NCI-H82 treated with DMSO at 0.1 percent for 48 hours (cell line): ENCODE results near the gene EFTUD2.

Source experiments
- DNase-seq: peaks from one replicate; lab custom pipeline; 2025; ENCODE audit not compliant: unreplicated experiment; lab: John Stamatoyannopoulos, UW

The EFTUD2 gene

DNA sequence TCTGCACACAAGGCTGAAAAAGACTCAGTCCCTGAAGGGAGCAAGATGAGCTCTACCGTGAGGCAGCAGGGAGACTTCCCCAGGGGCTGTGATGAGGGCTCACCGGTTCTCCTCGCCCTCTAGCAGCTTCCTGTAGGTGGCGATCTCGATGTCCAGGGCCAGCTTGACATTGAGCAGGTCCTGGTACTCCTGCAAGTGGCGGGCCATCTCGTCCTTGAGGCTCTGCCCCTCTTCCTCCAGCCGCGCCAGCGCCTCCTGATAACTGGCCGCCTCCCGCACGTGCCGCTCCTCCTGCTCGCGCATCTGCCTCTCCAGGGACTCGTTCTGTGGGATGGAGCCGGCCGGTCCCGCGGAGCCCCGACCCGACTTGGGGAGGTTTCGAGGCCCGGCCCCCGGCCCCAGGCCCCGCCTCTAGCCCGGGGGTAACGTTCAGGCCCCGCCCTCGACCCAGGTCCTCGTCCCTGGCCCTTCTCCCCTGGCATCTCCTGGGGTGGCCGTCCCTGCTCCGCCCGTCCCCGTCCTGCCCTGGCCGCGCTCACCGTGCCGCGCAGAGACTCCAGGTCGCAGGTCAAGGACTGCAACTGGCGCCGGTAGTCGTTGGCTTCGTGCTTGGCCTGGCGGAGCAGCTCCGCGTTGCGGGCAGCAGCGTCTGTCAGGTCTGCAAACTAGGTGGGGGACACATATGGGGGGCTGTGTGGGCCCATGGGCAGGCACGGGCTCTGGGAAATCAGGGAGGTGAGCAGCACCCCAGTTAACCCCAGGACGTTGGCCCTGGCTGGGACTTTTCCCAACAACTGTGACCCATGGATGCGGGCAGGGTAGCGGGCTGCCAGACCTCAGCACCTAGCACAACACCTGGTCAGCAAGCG lies 12.1 kb upstream of the EFTUD2 start:
- no peak for DNase-seq

GRCh38 chr17:44910231-44911106 lies 11.2 kb upstream of the EFTUD2 start:
- no peak for DNase-seq

DNA sequence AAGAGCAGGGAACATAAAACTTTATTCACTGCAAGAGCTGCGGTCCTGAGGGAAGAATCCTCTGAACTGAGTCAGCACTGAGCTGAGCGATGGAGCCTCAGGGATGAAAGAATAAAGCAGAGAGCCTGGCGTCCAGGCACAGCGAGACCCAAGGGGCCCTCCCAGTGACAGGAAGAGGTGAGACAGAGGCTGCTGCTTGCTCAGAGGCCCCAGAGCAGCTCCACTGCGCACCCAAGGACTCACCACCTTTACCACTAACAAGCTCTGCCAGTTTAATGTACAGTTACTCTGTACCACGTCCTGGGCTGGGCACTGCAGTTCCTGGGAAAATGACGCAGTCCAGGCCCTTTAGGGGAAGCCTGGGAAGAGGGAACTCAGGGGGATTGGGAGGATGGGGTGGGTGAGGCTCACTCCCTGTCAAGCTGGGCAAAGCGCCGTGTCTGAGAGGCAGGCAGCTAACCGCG lies 10.5 kb upstream of the EFTUD2 start:
- no peak for DNase-seq

DNA sequence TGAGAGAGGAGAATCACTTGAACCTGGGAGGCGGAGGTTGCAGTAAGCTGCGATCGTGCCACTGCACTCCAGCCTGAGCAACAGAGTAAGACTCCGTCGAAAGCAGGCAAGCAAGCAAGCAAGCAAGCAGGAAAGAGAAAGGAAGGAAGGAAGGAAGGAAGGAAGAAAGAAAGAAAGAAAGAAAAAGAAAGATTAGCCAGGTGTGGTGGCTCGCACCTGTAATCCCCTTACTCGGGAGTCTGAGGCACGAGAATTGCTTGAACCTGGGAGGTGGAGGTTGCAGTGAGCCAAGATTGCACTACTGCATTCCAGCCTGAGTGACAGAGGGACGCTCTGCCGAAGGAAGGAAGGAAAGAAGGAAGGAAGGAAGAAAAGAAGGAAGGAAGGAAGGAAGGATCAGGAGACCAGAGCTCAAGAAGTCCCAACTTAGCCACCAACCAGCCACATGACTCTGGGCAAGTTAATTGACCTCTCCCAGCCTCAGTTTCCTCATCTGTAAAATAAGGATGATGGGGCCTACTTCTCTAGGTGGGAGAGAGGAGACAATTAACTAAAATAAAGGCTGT lies 9.6 kb upstream of the EFTUD2 start:
- no peak for DNase-seq

GRCh38 chr17:44907729-44908470 lies 8.7 kb upstream of the EFTUD2 start:
- DNase-seq: no peak

DNA sequence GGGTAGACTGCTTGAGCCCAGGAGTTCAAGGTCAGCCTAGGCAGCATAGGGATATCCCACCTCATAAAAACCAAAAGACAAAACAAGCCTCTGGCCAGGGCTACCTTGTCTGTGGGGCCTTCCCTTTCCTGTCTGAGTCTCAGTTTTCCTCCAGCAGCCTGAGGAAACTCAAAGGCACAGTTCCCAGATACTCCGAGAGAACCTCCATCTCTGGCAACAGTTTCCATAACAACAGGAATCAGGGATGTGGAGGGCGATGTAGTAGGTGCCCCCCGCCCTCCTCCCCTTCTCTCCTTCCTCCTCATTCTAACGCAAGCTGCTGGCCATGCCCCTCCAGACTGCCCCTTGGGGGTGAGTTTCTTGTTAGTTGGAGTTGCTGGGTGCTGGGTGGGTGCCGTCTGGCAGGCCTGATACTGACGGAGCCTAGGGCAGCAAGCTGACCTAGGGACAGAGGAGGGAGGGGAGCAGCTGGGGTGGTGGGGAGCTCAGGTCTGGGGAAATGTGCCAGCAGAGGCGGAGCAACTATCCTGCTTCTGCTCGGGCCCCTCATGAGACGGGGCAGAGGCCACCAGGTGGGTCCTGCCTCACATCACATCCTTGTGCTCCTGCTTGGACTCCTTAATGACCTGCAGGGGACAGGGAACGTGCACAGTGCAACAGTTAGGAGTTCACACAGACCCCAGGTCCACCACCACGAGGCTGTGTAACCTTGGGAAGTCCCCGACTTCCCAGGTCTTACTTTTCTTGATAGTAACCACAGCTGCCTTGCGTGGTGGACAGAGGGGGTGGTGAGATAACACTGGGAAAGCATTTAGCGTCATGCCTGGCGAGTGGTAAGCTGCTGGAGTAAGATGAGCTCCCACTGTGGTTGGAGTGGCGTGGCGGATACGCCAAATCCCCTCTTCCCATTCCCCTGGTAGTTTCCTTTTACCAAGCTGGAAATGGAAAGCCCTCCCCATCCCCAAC lies 7.8 kb upstream of the EFTUD2 start:
- DNase-seq: no peak

DNA sequence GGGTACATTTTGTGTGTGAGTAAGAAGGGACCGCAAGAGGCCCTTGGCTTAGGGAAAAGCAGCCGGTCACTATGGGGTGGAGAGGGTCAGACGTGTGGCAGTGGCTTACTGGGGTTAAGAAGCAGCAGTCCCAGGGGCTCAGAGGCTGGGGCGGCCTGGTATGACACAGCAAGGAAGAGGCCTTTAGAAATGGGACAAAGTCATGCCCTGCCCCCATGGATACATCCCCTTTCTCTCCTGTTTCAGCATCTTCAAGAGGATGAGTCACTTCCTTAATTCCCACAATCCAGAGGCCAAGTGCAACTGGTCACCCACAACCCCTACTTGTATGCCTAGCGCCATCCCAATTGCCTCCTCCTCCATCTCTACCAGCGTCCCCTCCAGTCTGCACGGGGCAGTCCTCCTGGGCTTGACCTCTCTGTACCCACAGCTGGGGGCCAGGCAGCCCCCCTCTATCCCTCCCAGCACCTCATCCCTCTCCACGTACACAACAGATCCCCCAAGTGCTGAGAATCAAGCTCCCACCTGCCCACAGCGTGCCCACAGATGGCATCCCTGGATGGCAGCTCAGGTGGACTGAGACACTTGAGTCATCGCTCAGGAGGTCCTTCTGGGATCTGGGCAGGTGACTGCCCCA lies 6.9 kb upstream of the EFTUD2 start:
- DNase-seq: no peak

GRCh38 chr17:44905006-44906000 lies 6.1 kb upstream of the EFTUD2 start:
- DNase-seq: no peak

GRCh38 chr17:44904001-44904984 lies 5.0 kb upstream of the EFTUD2 start:
- no peak for DNase-seq

DNA sequence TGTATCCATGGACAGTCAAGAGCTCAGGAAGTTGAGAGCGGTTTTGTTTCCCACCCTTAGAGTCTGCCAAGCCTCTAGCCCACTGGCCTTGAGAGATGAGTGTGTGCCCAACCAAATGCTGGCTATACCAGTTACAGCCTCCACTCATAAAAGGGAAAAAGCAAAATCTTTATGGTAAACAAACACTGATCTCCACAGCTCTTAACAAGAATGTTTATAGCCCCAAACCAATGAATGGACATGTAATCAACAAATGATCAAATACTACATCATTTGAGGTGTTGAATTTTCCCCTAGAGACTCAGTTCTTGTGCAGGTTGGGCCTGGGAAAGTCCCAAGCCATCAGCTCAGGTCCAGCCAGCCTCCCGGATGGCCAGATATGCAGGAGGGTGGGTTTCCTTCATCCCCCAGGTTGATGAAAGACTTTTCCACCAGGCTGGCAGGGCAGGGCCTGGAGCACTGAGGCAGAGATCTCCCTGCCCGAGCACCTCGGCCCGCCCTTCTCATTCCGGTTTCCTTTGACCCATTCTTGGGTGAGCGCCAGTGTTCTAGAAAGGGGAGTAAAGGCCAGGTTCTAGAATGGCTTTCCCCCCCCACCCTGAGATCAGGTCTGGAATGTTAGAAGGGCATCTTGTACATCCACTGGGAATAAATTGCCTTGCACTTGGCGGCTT lies 3.9 kb upstream of the EFTUD2 start:
- no peak for DNase-seq

DNA sequence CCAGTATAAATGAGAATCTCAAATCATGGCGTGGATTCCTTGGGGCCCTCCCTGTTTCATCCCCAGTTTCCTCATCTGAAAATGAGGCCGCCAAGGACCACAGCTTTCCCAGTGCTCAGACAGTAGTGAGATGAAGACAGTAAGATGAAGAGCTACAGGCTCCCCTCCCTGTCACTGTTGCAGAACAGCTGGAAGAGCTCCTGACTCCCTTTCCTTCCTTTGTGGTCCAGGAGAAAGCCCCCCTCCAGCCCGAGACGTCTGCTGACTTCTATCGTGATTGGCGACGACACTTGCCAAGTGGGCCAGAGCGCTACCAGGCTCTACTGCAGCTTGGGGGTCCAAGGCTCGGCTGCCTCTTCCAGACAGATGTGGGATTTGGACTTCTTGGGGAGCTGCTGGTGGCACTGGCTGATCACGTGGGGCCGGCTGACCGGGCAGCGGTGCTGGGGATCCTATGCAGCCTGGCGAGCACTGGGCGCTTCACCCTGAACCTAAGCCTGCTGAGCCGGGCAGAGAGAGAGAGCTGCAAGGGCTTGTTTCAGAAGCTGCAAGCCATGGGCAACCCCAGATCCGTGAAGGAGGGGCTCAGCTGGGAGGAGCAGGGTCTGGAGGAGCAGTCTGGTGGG lies 3.0 kb upstream of the EFTUD2 start:
- no peak for DNase-seq

DNA sequence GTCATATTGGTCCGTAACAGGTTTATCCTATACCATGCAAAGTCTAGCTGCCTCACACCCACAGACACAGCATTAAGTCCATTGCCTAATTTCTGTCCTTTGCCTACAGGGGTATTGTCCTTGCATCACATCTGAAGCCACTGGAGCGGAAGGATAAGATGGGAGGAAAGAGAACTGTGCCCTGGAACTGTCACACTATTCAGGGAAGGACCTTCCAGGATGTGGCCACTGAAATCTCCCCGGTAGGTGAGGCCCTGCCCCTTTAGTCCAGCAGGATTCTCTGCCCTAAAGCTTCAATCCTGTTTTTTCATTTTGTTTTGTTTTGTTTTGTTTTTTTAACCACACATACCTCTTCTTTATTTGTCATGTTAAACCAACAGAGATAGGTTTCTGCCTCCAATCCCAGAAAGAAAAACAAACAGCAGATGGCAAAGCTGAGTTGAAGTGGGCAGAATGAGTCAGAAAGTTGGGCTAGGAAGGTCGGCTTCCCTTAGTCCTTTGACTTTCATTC lies 2.2 kb upstream of the EFTUD2 start:
- no peak for DNase-seq

DNA sequence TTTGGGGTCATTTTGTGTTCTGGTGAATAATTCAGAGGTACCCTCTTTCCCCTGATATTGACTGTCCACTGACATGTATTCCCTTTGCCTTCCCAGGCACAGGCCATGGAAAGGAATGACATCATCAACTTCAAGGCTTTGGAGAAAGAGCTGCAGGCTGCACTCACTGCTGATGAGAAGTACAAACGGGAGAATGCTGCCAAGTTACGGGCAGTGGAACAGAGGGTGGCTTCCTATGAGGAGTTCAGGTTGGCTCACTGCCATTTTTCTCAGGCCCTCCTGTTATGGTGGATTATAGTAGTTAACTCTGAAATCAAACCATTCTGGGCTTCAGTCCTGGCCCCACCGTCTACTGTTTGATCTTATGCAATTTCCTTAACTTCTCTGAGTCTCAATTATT lies 1.6 kb upstream of the EFTUD2 start:
- no peak for DNase-seq

DNA sequence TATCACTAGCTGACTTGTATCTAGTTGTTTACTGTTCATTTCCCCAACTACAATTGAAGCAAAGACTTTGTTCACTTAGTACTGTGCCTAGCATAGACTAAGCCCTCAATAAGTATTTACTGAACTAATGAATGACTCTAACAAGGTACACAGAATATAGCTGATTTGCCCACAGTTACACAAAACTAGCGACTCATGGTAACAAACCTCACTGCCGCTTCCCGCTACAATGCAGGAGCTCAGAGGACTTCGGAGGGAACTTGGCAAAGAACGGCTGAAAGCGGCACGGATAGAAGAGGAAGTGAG lies 524 bp downstream of the EFTUD2 start:
- DNase-seq: peak; percentile 29

DNA sequence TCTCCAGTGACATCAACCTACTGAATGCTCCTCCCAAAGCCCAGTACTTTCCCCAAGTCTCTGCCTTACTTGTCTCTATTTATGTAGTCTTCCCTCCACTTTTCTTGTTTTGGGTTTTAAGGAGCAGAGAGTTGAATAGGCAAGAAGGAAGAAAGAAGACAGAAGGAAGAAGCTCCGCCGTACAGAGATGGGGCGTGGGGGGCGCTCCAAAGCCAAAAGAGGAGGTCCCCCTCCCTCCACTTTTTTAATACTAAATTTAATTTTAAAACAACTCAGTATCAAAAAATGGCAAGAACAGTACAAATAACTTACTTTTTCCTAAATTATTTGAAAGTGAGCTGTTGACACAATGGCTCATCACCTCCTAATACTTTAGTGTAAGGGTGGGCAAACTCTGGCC lies 4.6 kb downstream of the EFTUD2 start:
- DNase-seq: no peak

DNA sequence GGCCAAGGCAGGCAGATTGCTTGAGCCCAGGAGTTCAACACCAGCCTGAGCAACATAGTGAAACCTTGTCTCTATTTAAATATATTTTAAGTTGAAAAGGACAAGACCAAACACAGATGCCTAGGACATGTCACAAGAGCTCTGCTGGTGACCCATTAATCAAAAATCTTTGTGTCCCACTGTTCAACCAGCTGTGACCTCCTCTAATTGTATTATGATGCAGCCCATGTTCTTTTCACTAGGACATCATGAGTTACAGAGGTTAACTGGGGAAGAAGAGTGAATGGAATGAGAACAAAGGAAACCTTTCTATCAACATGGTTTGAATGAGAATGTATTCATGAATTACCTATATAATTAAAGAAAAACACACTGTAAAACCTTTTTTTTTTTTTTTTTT lies 7.0 kb downstream of the EFTUD2 start:
- no peak for DNase-seq
